ENCODE data around the gene SPG7. TPM values are rescaled to one million over a fixed set of nuclear protein-coding genes. Genes with fewer than 3 reads are reported as not detected.

SPG7 gene
- total and polyA plus RNA-seq, 11 donors, result 84.0 to 168 (median 95.9) TPM

Other genes with a start within 250 kb of the SPG7 start
- gene ANKRD11, start 17.8 kb upstream of the SPG7 start, total RNA-seq, result 100 to 1,000 TPM in 1 of 9 donors, 10 to 100 TPM in 8; 53.6 to 123 (median 67.7) TPM
- 10 to 100 TPM; 53.9 to 80.8 TPM for gene ANKRD11, start 17.8 kb upstream of the SPG7 start, polyA plus RNA-seq
- gene RPL13, start 52.3 kb downstream of the SPG7 start, total RNA-seq, result 1,000 to 10,000 TPM in 6 of 9 donors, 100 to 1,000 TPM in 3; 701 to 3,315 (median 1,152) TPM
- 1,000 to 10,000 TPM; 2,775 to 5,500 TPM for gene RPL13, start 52.3 kb downstream of the SPG7 start, polyA plus RNA-seq
- under 1 TPM in 1 of 9 donors, not detected in 8; 0.20 TPM for gene CPNE7, start 67.4 kb downstream of the SPG7 start, total RNA-seq
- gene CPNE7, start 67.4 kb downstream of the SPG7 start, polyA plus RNA-seq, result under 1 TPM in 1 of 2 donors, not detected in 1; 0.50 TPM
- not detected for gene DPEP1, start 105.2 kb downstream of the SPG7 start, total RNA-seq
- gene DPEP1, start 105.2 kb downstream of the SPG7 start, polyA plus RNA-seq, result not detected
- 10 to 100 TPM; 35.1 to 85.1 (median 44.6) TPM for gene CHMP1A, start 149.3 kb downstream of the SPG7 start, total RNA-seq
- 10 to 100 TPM; 29.3 to 86.3 TPM for gene CHMP1A, start 149.3 kb downstream of the SPG7 start, polyA plus RNA-seq
- gene SPATA33, start 149.4 kb downstream of the SPG7 start, total RNA-seq, result 1 to 10 TPM in 8 of 9 donors, under 1 TPM in 1; 0.94 to 5.1 (median 3.0) TPM
- 1 to 10 TPM; 1.8 to 3.9 TPM for gene SPATA33, start 149.4 kb downstream of the SPG7 start, polyA plus RNA-seq
- 10 to 100 TPM; 16.1 to 31.4 (median 20.0) TPM for gene CDK10, start 178.3 kb downstream of the SPG7 start, total RNA-seq
- 10 to 100 TPM; 22.9 to 30.7 TPM for gene CDK10, start 178.3 kb downstream of the SPG7 start, polyA plus RNA-seq
- 10 to 100 TPM in 1 of 9 donors, 1 to 10 TPM in 8; 2.0 to 14.1 (median 4.0) TPM for gene SPATA2L, start 193.3 kb downstream of the SPG7 start, total RNA-seq
- gene SPATA2L, start 193.3 kb downstream of the SPG7 start, polyA plus RNA-seq, result 10 to 100 TPM in 1 of 2 donors, 1 to 10 TPM in 1; 1.9 to 15.0 TPM
- gene VPS9D1, start 212.5 kb downstream of the SPG7 start, total RNA-seq, result 10 to 100 TPM in 6 of 9 donors, 1 to 10 TPM in 3; 7.6 to 17.0 (median 11.0) TPM
- 10 to 100 TPM in 1 of 2 donors, 1 to 10 TPM in 1; 7.3 to 20.2 TPM for gene VPS9D1, start 212.5 kb downstream of the SPG7 start, polyA plus RNA-seq
- 10 to 100 TPM in 8 of 9 donors, 1 to 10 TPM in 1; 9.4 to 19.9 (median 12.7) TPM for gene ZNF276, start 213.1 kb downstream of the SPG7 start, total RNA-seq
- 10 to 100 TPM; 12.2 to 14.0 TPM for gene ZNF276, start 213.1 kb downstream of the SPG7 start, polyA plus RNA-seq

Measured in heart left ventricle (tissue), 11 donors.